OCI-LY3 (cell line): ENCODE results near the gene RGS9BP.
A peak's percentile ranks its signal among the peaks of the same experiment; 100 is the strongest.

Source experiments
- EZH2phosphoT487 ChIP-seq: fragments of 200-600 bp; shearing (Covaris generic); IDR thresholded peaks from 2 replicates; pipeline ENCODE4 v1.6.1; 2018; ENCODE audit warnings: antibody characterized with exemption, mixed run types, low read depth
- TF ChIP-seq, protein P1 (sequence below): fragments of 200-600, 300-600 bp; sonication (generic); IDR thresholded peaks from 2 replicates; pipeline ENCODE4 v1.5.1; 2014; ENCODE audit warnings: antibody characterized with exemption, low read length, low read depth

DNA sequence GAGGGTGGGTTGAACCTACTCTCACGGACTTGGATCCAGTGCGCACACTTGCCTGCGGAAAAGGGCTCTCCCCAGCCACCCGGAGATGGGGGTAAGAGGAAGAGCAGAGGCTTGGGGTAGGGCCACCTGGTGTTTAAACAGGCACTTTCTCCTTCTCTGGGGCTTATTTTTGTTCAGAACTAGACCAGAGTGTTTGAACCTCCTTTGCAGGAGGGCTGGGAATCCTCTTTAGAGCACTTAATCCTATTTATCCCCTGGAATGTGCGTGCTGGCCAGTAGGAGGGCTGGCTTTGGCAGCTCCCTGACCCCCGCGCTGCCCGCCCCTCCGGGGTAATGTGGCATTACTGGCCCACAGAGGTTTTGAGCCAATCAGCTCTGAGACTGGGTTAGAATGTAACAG is 2.0 kb downstream of the RGS9BP start:
- TF ChIP-seq, protein P1, sequence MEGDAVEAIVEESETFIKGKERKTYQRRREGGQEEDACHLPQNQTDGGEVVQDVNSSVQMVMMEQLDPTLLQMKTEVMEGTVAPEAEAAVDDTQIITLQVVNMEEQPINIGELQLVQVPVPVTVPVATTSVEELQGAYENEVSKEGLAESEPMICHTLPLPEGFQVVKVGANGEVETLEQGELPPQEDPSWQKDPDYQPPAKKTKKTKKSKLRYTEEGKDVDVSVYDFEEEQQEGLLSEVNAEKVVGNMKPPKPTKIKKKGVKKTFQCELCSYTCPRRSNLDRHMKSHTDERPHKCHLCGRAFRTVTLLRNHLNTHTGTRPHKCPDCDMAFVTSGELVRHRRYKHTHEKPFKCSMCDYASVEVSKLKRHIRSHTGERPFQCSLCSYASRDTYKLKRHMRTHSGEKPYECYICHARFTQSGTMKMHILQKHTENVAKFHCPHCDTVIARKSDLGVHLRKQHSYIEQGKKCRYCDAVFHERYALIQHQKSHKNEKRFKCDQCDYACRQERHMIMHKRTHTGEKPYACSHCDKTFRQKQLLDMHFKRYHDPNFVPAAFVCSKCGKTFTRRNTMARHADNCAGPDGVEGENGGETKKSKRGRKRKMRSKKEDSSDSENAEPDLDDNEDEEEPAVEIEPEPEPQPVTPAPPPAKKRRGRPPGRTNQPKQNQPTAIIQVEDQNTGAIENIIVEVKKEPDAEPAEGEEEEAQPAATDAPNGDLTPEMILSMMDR: peak; percentile 12; the same call in 1 of the 2 replicates
- no peak for TF ChIP-seq EZH2phosphoT487
